Liver (tissue), 9 donors: Measurements from ENCODE around the gene KCNJ4. TPM values are rescaled to one million over a fixed set of nuclear protein-coding genes. Genes with fewer than 3 reads are reported as not detected.

Experiments used
- DNase-seq: peaks from one replicate; pipeline ENCODE4 v3.0.0-alpha.2; 2017; ENCODE audit warnings: low spot score
- H3K27ac ChIP-seq, 2 donors: one replicate each; pipeline ENCODE4 v1.7.0; 2013; ENCODE audit warnings: inconsistent platforms in 2 of 2, low read length in 2 of 2, control low read depth in 1 of 2, low read depth in 1 of 2, mild to moderate bottlenecking in 1 of 2
- H3K27me3 ChIP-seq, 4 donors: one replicate each; pipeline versions ENCODE4 v1.6.1 to v1.7.0; 2013; ENCODE audit warnings: low read length in 3 of 4, inconsistent platforms in 1 of 4, mild to moderate bottlenecking in 1 of 4, moderate library complexity in 1 of 4; ENCODE audit not compliant: control insufficient read depth in 4 of 4, insufficient read depth in 4 of 4
- H3K36me3 ChIP-seq, 4 donors: one replicate each; pipeline versions ENCODE4 v1.6.1 to v1.7.0; 2013; ENCODE audit warnings: low read length in 3 of 4, mild to moderate bottlenecking in 3 of 4, low read depth in 1 of 4, moderate library complexity in 1 of 4; ENCODE audit not compliant: control insufficient read depth in 4 of 4, insufficient read depth in 3 of 4
- H3K4me1 ChIP-seq, 4 donors: one replicate each; pipeline versions ENCODE4 v1.6.1 to v1.7.0; 2013; ENCODE audit warnings: low read length in 3 of 4, mild to moderate bottlenecking in 3 of 4, moderate library complexity in 1 of 4; ENCODE audit not compliant: control insufficient read depth in 4 of 4, insufficient read depth in 4 of 4
- H3K4me3 ChIP-seq, 3 donors: one replicate each; pipeline versions ENCODE4 v1.6.1 to v1.7.0; 2013; ENCODE audit warnings: low read length in 3 of 3, control low read depth in 1 of 3, low read depth in 1 of 3, mild to moderate bottlenecking in 1 of 3
- H3K9ac ChIP-seq, 2 donors: one replicate each; pipeline ENCODE4 v1.7.0; 2013; ENCODE audit warnings: low read length in 2 of 2, mild to moderate bottlenecking in 2 of 2, moderate library complexity in 2 of 2, control low read depth in 1 of 2, low read depth in 1 of 2
- H3K9me3 ChIP-seq, 4 donors: one replicate each; pipeline versions ENCODE4 v1.6.1 to v1.7.0; 2013; ENCODE audit warnings: low read length in 3 of 4; ENCODE audit not compliant: control insufficient read depth in 4 of 4
- FOXA1 ChIP-seq: IDR thresholded peaks from 2 replicates; pipeline ENCODE4 v1.6.1; 2016; ENCODE audit warnings: antibody characterized with exemption
- FOXA2 ChIP-seq: IDR thresholded peaks from 2 replicates; pipeline ENCODE4 v1.6.1; 2016; ENCODE audit warnings: antibody characterized with exemption
- GABPA ChIP-seq, 2 donors: IDR thresholded peaks in 1 of 2; conservative IDR thresholded peaks in 1 of 2; 2 replicates each; pipeline ENCODE4 v1.6.1; 2016; ENCODE audit warnings: antibody characterized with exemption in 2 of 2, mild to moderate bottlenecking in 1 of 2, moderate library complexity in 1 of 2
- HNF4A ChIP-seq, 2 donors: conservative IDR thresholded peaks; 2 replicates each; pipeline ENCODE4 v1.6.1; 2016; ENCODE audit warnings: antibody characterized with exemption in 2 of 2, mild to moderate bottlenecking in 2 of 2
- HNF4G ChIP-seq: IDR thresholded peaks from 2 replicates; pipeline ENCODE4 v1.6.1; 2016; ENCODE audit warnings: antibody characterized with exemption
- NR2F2 ChIP-seq: IDR thresholded peaks from 2 replicates; pipeline ENCODE4 v1.6.1; 2016; ENCODE audit warnings: antibody characterized with exemption
- RAD21 ChIP-seq, 2 donors: IDR thresholded peaks; 2 replicates each; pipeline ENCODE4 v1.6.1; 2016; ENCODE audit warnings: antibody characterized with exemption in 2 of 2, mild to moderate bottlenecking in 2 of 2
- RXRA ChIP-seq, 2 donors: IDR thresholded peaks; 2 replicates each; pipeline ENCODE4 v1.6.1; 2017 to 2018; ENCODE audit warnings: antibody characterized with exemption in 2 of 2, mild to moderate bottlenecking in 1 of 2
- SP1 ChIP-seq: IDR thresholded peaks from 2 replicates; pipeline ENCODE4 v1.6.1; 2018; ENCODE audit warnings: antibody characterized with exemption, mild to moderate bottlenecking
- TAF1 ChIP-seq: conservative IDR thresholded peaks from 2 replicates; pipeline ENCODE4 v1.6.1; 2016; ENCODE audit warnings: antibody characterized with exemption, mild to moderate bottlenecking
- YY1 ChIP-seq: IDR thresholded peaks from 2 replicates; pipeline ENCODE4 v1.6.1; 2016; ENCODE audit warnings: antibody characterized with exemption, mild to moderate bottlenecking
- WGBS: extraction: QIAGEN DNeasy Blood & Tissue Kit; methylation state at CpG from one replicate; pipeline ENCODE4 v1.1.7; 2013; 5-methylcytosine and 5-hydroxymethylcytosine counted together
- polyA plus RNA-seq, 2 donors: library from polyadenylated mRNA; stranded (reverse) in 1 of 2; unstranded in 1 of 2; fragments of 200-250 nt in 1 of 2; fragments of >200 nt in 1 of 2; fragmentation: Nextera tagmentation in 1 of 2; extraction: Ambion mirVana in 1 of 2; gene quantifications; one replicate each; pipeline versions ENCODE4 v1.2.1 to v1.2.3, GENCODE V29; 2013 to 2015
- total RNA-seq, 2 donors: library from RNA; depleted of rRNA; stranded (reverse); fragments of >200 nt; gene quantifications; one replicate each; pipeline ENCODE4 v1.2.3, GENCODE V29; 2014
- TF ChIP-seq, protein P1 (sequence below): IDR thresholded peaks from 2 replicates; pipeline ENCODE4 v1.6.1; 2016; ENCODE audit warnings: antibody characterized with exemption
- TF ChIP-seq, protein P2 (sequence below): IDR thresholded peaks from 2 replicates; pipeline ENCODE4 v1.6.1; 2016; ENCODE audit warnings: antibody characterized with exemption
- TF ChIP-seq, protein P3 (sequence below): IDR thresholded peaks from 2 replicates; pipeline ENCODE4 v1.6.1; 2016; ENCODE audit warnings: antibody characterized with exemption
- TF ChIP-seq, protein P4 (sequence below): IDR thresholded peaks from 2 replicates; pipeline ENCODE4 v1.6.1; 2016; ENCODE audit warnings: antibody characterized with exemption, mild to moderate bottlenecking
- donor health status: healthy.
- donor health status: healthy.
- donor health status: healthy.
- donor health status: healthy.
- donor health status: healthy.

The KCNJ4 gene
- total and polyA plus RNA-seq, 4 donors = 0.05 TPM; not detected in 3

DNA sequence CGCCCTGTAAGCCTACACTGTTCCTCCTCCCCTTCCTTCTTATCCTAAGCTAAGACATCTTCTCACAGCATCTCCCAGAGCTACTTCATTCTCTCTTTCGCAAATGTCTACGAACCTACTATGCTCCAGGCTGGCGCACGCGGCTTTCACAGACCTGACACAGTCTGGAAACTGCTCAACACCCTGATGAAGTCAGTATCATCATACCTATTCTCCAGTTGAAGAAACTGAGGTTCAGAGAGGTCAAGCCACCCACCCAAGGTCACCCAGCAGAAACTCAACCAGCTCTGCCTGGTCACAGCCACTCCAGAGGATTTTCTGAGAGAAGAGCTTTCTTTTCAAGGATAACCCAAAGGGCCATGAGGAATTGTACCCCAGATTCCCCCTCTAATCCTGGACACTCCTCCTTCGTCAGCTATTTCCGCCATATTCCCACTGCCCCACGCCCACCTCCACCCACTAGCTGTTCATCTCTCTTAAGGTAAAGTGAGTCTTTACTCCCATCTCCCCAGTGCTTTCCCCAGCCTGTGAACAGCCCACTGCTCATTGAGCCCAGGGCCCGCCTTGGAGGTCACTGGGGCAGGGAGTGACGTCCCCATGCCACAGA, 1.8 kb downstream of the KCNJ4 start (continued):
- TF ChIP-seq HNF4A (conservative IDR thresholded peaks at IDR 0.05) = no peak
- TF ChIP-seq GABPA (IDR thresholded peaks at IDR 0.05 in 1 of 2, conservative IDR thresholded peaks at IDR 0.05 in 1 of 2) = no peak
- TF ChIP-seq, protein P1, sequence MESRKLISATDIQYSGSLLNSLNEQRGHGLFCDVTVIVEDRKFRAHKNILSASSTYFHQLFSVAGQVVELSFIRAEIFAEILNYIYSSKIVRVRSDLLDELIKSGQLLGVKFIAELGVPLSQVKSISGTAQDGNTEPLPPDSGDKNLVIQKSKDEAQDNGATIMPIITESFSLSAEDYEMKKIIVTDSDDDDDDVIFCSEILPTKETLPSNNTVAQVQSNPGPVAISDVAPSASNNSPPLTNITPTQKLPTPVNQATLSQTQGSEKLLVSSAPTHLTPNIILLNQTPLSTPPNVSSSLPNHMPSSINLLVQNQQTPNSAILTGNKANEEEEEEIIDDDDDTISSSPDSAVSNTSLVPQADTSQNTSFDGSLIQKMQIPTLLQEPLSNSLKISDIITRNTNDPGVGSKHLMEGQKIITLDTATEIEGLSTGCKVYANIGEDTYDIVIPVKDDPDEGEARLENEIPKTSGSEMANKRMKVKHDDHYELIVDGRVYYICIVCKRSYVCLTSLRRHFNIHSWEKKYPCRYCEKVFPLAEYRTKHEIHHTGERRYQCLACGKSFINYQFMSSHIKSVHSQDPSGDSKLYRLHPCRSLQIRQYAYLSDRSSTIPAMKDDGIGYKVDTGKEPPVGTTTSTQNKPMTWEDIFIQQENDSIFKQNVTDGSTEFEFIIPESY = no peak
- no peak for TF ChIP-seq YY1
- no peak for TF ChIP-seq SP1
- TF ChIP-seq RAD21 (IDR thresholded peaks at IDR 0.05) = no peak
- TF ChIP-seq, protein P2, sequence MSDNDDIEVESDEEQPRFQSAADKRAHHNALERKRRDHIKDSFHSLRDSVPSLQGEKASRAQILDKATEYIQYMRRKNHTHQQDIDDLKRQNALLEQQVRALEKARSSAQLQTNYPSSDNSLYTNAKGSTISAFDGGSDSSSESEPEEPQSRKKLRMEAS = no peak
- no peak for TF ChIP-seq RXRA (IDR thresholded peaks at IDR 0.05)
- no peak for TF ChIP-seq HNF4G
- TF ChIP-seq TAF1 = no peak
- no peak for TF ChIP-seq FOXA1
- TF ChIP-seq, protein P3, sequence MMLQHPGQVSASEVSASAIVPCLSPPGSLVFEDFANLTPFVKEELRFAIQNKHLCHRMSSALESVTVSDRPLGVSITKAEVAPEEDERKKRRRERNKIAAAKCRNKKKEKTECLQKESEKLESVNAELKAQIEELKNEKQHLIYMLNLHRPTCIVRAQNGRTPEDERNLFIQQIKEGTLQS = no peak

DNA sequence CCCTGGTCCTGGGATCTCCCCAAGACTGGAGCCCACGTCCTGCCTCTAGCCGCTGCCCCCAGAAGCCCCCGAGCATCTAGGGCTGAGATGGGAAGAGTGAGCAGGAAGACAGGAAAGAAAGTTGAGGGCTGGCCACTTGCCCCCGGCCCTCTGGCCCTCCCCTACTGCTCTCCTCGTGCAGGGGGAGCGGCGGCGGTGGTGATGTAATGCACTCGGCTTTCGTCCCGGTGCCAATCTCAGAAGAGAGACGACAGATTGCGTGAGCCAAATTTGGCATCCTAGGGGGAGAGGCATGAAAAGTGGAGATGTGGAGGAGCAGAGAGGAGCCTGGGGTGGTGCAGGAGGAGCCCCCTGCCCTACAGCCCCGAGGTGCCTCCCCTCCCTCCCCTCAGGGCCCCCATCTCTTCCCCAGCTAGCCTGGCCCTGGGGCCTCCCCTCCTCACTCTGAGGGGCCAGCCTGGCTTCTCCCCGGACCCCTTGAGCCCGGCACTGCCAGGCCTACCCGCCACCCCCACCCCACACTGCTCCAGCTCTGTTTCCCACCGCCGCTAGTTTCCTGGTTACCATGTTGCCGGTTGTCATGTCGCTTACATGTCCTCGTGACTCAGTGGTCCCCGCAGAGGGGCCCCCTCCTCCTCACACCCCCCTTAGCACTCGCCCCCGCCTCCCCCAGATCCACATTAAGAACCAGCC, 2.5 kb downstream of the KCNJ4 start:
- H3K4me3 ChIP-seq = no peak overlapping the region
- WGBS = 38% methylated on average over 25 of the region's 25 CpGs
- peaks cover 0 to 7% (median 3%) of the 10 kb centered on the region in 4 donors for H3K27me3 ChIP-seq
- TF ChIP-seq HNF4A (conservative IDR thresholded peaks at IDR 0.05) (no peak), YY1 (no peak), FOXA2 (no peak), HNF4G (no peak), NR2F2 (no peak)
- TF ChIP-seq, protein P4, sequence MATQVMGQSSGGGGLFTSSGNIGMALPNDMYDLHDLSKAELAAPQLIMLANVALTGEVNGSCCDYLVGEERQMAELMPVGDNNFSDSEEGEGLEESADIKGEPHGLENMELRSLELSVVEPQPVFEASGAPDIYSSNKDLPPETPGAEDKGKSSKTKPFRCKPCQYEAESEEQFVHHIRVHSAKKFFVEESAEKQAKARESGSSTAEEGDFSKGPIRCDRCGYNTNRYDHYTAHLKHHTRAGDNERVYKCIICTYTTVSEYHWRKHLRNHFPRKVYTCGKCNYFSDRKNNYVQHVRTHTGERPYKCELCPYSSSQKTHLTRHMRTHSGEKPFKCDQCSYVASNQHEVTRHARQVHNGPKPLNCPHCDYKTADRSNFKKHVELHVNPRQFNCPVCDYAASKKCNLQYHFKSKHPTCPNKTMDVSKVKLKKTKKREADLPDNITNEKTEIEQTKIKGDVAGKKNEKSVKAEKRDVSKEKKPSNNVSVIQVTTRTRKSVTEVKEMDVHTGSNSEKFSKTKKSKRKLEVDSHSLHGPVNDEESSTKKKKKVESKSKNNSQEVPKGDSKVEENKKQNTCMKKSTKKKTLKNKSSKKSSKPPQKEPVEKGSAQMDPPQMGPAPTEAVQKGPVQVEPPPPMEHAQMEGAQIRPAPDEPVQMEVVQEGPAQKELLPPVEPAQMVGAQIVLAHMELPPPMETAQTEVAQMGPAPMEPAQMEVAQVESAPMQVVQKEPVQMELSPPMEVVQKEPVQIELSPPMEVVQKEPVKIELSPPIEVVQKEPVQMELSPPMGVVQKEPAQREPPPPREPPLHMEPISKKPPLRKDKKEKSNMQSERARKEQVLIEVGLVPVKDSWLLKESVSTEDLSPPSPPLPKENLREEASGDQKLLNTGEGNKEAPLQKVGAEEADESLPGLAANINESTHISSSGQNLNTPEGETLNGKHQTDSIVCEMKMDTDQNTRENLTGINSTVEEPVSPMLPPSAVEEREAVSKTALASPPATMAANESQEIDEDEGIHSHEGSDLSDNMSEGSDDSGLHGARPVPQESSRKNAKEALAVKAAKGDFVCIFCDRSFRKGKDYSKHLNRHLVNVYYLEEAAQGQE = no peak
- H3K4me1 ChIP-seq = peaks cover 0 to 12% (median 8%) of the 10 kb centered on the region in 4 donors
- H3K9ac ChIP-seq = no peak overlapping the region
- no peak overlapping the region for H3K27ac ChIP-seq
- H3K9me3 ChIP-seq = no peaks in the 10 kb centered on the region
- DNase-seq = no peak
- H3K36me3 ChIP-seq = no peaks in the 10 kb centered on the region
